GM18511 (cell line): ENCODE data around the gene ZNF384.

Experiments used
- ATAC-seq: cut with Tn5 transposase; IDR thresholded peaks from one replicate; pipeline ENCODE4 v1.9.1; 2021; ENCODE audit warnings: mild to moderate bottlenecking, moderate library complexity; ENCODE audit not compliant: unreplicated experiment

The ZNF384 gene

DNA sequence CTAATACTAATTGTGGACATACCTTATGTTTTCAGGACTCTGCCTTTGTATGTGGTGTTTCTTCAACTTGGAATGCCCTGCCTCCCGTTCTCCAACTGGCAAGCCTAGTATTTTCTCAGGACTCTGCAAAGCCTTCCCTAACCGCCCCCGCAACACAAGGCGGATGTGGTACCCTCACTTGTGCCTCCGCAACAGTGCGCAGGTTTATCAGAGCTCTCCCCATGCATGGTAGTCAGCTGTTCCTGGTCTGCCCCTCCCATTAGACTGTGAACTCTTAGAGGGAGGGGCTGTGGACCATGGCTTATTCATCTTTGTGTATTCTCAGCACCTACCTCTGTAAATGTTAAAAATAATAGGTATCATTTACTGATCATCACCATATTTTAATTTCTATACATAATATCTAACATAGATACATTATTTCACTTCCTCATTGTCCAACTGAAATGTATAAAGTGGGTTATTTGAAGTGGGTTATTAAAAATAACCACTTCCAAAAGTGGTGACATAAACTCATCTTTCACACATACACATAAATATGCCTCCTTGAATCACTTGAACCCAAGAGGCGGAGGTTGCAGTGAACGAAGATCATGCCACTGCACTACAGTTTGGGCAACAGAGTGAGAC is 62.4 kb downstream of the ZNF384 start:
- no peak for ATAC-seq

GRCh38 chr12:6620885-6621274 is 68.3 kb downstream of the ZNF384 start:
- ATAC-seq: no peak

DNA sequence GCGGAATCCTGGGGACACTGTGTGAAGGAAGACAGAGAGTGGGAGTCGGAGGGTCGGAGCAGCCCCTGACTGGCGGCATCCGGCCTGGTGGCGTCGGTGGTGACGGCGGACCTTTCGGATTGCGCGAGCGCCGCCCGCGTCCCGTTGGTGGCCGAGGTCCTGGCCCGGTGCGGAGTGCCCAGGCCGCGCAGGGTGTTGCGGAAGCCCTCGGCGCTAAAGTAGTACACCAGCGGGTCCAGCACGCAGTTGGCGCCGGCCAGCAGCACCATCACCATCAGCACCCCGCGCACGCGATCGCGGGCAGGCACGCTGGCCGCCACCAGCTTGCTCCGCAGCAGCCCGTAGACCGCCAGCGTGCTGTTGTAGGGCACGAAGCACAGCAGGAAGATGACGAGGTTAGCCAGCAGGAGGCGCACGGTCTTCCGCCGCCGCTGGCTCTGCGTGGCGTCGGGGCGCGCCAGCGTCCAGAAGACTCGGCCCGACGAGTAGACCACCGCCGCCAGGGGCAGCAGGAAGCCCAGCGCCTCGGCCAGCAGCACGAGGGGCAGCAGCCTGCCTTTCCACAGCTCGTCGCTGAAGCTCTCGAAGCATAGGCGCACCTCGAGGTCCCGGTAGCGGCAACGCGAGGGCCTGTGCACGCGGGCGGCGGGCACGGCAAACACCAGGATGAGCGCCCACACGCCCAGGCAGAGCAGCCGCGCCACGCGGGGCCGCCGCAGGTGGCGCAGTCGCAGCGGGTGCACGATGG is 68.9 kb downstream of the ZNF384 start:
- ATAC-seq: no peak

DNA sequence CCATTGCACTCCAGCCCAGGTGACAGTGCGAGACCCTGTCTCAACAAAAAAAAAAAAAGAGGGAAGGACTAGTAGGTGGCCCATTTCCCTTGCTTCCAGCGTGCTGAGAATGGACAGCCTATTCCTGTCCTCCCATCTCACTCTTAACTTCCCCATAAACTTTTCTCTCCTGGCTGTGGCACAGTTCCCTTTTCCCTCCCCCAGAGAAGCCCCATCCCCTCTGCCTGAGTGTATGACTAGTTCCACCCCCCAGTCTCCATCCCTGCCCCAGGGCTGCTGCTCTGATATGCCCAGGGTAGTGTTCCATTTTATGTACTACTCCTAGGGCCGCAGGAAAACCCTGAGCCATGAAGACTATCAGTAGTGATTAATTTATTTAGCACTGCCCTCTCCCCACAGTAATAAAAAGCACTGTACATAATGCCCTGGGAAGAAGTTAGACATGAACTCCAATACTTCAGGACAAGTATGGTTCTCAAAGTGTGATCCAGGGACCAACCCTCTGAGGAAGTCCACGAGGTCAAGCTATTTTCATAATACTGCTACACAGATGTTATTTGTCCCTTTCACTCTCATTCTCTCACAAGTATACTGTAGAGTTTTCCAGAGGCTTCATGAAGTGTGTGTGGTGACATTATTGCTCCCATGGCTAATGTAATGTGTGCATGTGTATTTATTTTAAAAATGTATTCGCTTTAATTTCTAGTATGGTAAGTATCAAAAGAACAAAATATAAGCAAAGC is 70.5 kb downstream of the ZNF384 start:
- ATAC-seq: no peak
